DND-41 (cell line): ENCODE results near the gene RPA1.
"Not testable (repeated sequence)": the region's sequence is repeated elsewhere in the genome, so short reads cannot be mapped to it uniquely, and the experiment has no call there.

ENCODE experiments used
- ATAC-seq: fragments of 200-7000 bp; cut with Tn5 transposase; 3 replicates; pipeline ENCODE4 v1.9.1; 2021; ENCODE audit warnings: low read depth; ENCODE audit not compliant: insufficient read depth
- DNase-seq: peaks from one replicate; pipeline ENCODE4 v3.0.0-alpha.2; 2020
- H2AFZ ChIP-seq: 2 replicates; pipeline ENCODE4 v1.6.0; 2012; ENCODE audit warnings: low read depth, low read length
- H3K27ac ChIP-seq: 2 replicates; pipeline ENCODE4 v1.5.1; 2012; ENCODE audit warnings: low read length, inconsistent platforms
- H3K27me3 ChIP-seq: fragments of 200-600 bp; sonication (generic); 2 replicates; pipeline ENCODE4 v1.6.0; 2012; ENCODE audit warnings: low read length, mild to moderate bottlenecking, inconsistent platforms; ENCODE audit not compliant: insufficient read depth, poor library complexity
- H3K36me3 ChIP-seq: 2 replicates; pipeline ENCODE4 v1.5.1; 2012; ENCODE audit warnings: low read length, inconsistent platforms; ENCODE audit not compliant: insufficient read depth
- H3K4me1 ChIP-seq: 2 replicates; pipeline ENCODE4 v1.5.1; 2012; ENCODE audit warnings: mild to moderate bottlenecking, low read length; ENCODE audit not compliant: insufficient read depth
- H3K4me2 ChIP-seq: 2 replicates; pipeline ENCODE4 v1.6.0; 2012; ENCODE audit warnings: mild to moderate bottlenecking, moderate library complexity, low read length, inconsistent platforms; ENCODE audit not compliant: insufficient read depth
- H3K4me3 ChIP-seq, 2 experiments: fragments of 200-600 bp in 1 of 2; shearing (Covaris generic) in 1 of 2; 2 replicates each; pipeline ENCODE4 v1.5.1; 2012 to 2016; ENCODE audit warnings: inconsistent platforms in 2 of 2, low read length in 2 of 2, mild to moderate bottlenecking in 2 of 2, low read depth in 1 of 2, moderate library complexity in 1 of 2
- H3K79me2 ChIP-seq: 2 replicates; pipeline ENCODE4 v1.6.0; 2012; ENCODE audit warnings: low read length, inconsistent platforms; ENCODE audit not compliant: insufficient read depth
- H3K9ac ChIP-seq: 2 replicates; pipeline ENCODE4 v1.6.0; 2012; ENCODE audit warnings: low read depth, mild to moderate bottlenecking, inconsistent platforms, low read length, moderate library complexity
- H3K9me3 ChIP-seq: 2 replicates; pipeline ENCODE4 v1.5.1; 2012; ENCODE audit warnings: low read length, moderate library complexity, mild to moderate bottlenecking, inconsistent platforms; ENCODE audit not compliant: insufficient read depth, severe bottlenecking
- H4K20me1 ChIP-seq: 2 replicates; pipeline ENCODE4 v1.6.0; 2012; ENCODE audit warnings: low read length; ENCODE audit not compliant: insufficient read depth
- CTCF ChIP-seq: IDR thresholded peaks from 2 replicates; pipeline ENCODE4 v1.5.1; 2012; ENCODE audit warnings: borderline replicate concordance, low read length, moderate library complexity, mild to moderate bottlenecking; ENCODE audit not compliant: poor library complexity, severe bottlenecking; ENCODE audit errors: extremely low read depth
- EZH2 ChIP-seq: IDR thresholded peaks from 3 replicates; pipeline ENCODE4 v1.6.1; 2012; ENCODE audit warnings: borderline replicate concordance, low read depth, mild to moderate bottlenecking, moderate library complexity, low read length, inconsistent platforms; ENCODE audit not compliant: severe bottlenecking

RPA1 gene

GRCh38 chr17:1807890-1808289, 21.9 kb upstream of the RPA1 start:
- Histone ChIP-seq H3K79me2 (0 out of 2 replicates have a peak, but pooled peaks cover 3% of the 10 kb centered on the region), H3K9me3 (no peaks in the 10 kb centered on the region), H3K4me2 (no peak overlapping the region), H3K4me1 (no peaks in the 10 kb centered on the region), H3K9ac (no peak overlapping the region), H3K27ac (no peak overlapping the region), H3K4me3 (no peak overlapping the region), H3K36me3 (peaks cover 62% of the 10 kb centered on the region), H4K20me1 (0 out of 2 replicates have a peak, but pooled peaks cover 10% of the 10 kb centered on the region), H2AFZ (no peak overlapping the region), H3K27me3 (no peaks in the 10 kb centered on the region)
- TF ChIP-seq CTCF (no peak), EZH2 (no peak)
- no peak for ATAC-seq
- no peak for DNase-seq

- Histone ChIP-seq H4K20me1 (0 out of 2 replicates have a peak, but pooled peaks cover 10% of the 10 kb centered on the region), H2AFZ (no peak overlapping the region), H3K9me3 (no peaks in the 10 kb centered on the region), H3K27me3 (no peaks in the 10 kb centered on the region), H3K36me3 (peaks cover 62% of the 10 kb centered on the region), H3K27ac (no peak overlapping the region), H3K9ac (no peak overlapping the region), H3K79me2 (peaks cover 3% of the 10 kb centered on the region; the same call in 1 of the 2 replicates), H3K4me1 (no peaks in the 10 kb centered on the region), H3K4me2 (no peak overlapping the region), H3K4me3 (no peak overlapping the region)
- DNase-seq (no peak), ATAC-seq (no peak)
- TF ChIP-seq CTCF (no peak), EZH2 (no peak)
Observed at GRCh38 chr17:1808644-1809043, 21.2 kb upstream of the RPA1 start.

- not testable (repeated sequence) for H3K9ac ChIP-seq, H3K79me2 ChIP-seq, H3K4me3 ChIP-seq, H4K20me1 ChIP-seq, H3K4me2 ChIP-seq, ATAC-seq, DNase-seq, H3K27me3 ChIP-seq, H3K9me3 ChIP-seq, H3K4me1 ChIP-seq, H3K27ac ChIP-seq, H2AFZ ChIP-seq
- H3K36me3 ChIP-seq = peaks cover 59% of the 10 kb centered on the region
Observed at GRCh38 chr17:1809815-1810214, 20.0 kb upstream of the RPA1 start.

- no peaks in the 10 kb centered on the region for H3K27me3 ChIP-seq
- ATAC-seq (no peak), DNase-seq (no peak)
- no peak for TF ChIP-seq EZH2
- TF ChIP-seq CTCF = no peak
- H3K79me2 ChIP-seq = peaks cover 5% of the 10 kb centered on the region; the same call in 1 of the 2 replicates
- H4K20me1 ChIP-seq = 0 out of 2 replicates have a peak, but pooled peaks cover 10% of the 10 kb centered on the region
- H3K4me3 ChIP-seq = no peak overlapping the region
- no peak overlapping the region for H3K27ac ChIP-seq
- H3K9ac ChIP-seq = no peak overlapping the region
- H3K4me1 ChIP-seq = no peaks in the 10 kb centered on the region
- H3K36me3 ChIP-seq = peaks cover 56% of the 10 kb centered on the region
- no peak overlapping the region for H3K4me2 ChIP-seq
- H2AFZ ChIP-seq = no peak overlapping the region
- H3K9me3 ChIP-seq = no peaks in the 10 kb centered on the region
Observed at GRCh38 chr17:1810450-1811103, 19.2 kb upstream of the RPA1 start.
